ENCODE measurements around the gene DPH6. TPM values are rescaled to one million over a fixed set of nuclear protein-coding genes. Genes with fewer than 3 reads are reported as not detected.

DPH6 gene
- total RNA-seq, 1 donor from 2014 or later: 20.6 TPM

- Mint-ChIP-seq H3K4me3 (no peak overlapping the region), H3K9me3 (no peaks in the 10 kb centered on the region), H3K36me3 (no peaks in the 10 kb centered on the region), H3K27ac (peak overlapping the region; percentile 82), H3K27me3 (ENCODE audit: low read depth) (no peaks in the 10 kb centered on the region), H3K4me1 (peaks cover 47% of the 10 kb centered on the region)
- TF ChIP-seq CTCF (IDR thresholded peaks at IDR 0.05; ENCODE audit: unreplicated experiment): no peak
- no peak for DNase-seq (ENCODE audit: low spot score in 2 of 2, unreplicated experiment in 2 of 2)
Observed at GRCh38 chr15:35506272-35506870, 39.6 kb downstream of the DPH6 start.

- no peak for DNase-seq (ENCODE audit: low spot score in 2 of 2, unreplicated experiment in 2 of 2)
- Mint-ChIP-seq H3K27me3 (ENCODE audit: low read depth) (no peaks in the 10 kb centered on the region), H3K9me3 (no peaks in the 10 kb centered on the region), H3K36me3 (no peaks in the 10 kb centered on the region), H3K27ac (peak overlapping the region; percentile 89), H3K4me1 (peaks cover 43% of the 10 kb centered on the region), H3K4me3 (no peak overlapping the region)
- TF ChIP-seq CTCF (IDR thresholded peaks at IDR 0.05; ENCODE audit: unreplicated experiment): no peak
Observed at GRCh38 chr15:35505809-35506208, 40.2 kb downstream of the DPH6 start.

GRCh38 chr15:35505141-35505540, 40.8 kb downstream of the DPH6 start:
- Mint-ChIP-seq H3K9me3 (no peaks in the 10 kb centered on the region), H3K4me1 (peaks cover 43% of the 10 kb centered on the region), H3K27me3 (ENCODE audit: low read depth) (no peaks in the 10 kb centered on the region), H3K4me3 (no peak overlapping the region), H3K27ac (peak overlapping the region; percentile 89), H3K36me3 (no peaks in the 10 kb centered on the region)
- no peak for DNase-seq (ENCODE audit: low spot score in 2 of 2, unreplicated experiment in 2 of 2)
- no peak for TF ChIP-seq CTCF (IDR thresholded peaks at IDR 0.05; ENCODE audit: unreplicated experiment)

- no peak for DNase-seq (ENCODE audit: low spot score in 2 of 2, unreplicated experiment in 2 of 2)
- TF ChIP-seq CTCF (IDR thresholded peaks at IDR 0.05; ENCODE audit: unreplicated experiment): no peak
- H3K9me3 Mint-ChIP-seq: peaks cover 6% of the 10 kb centered on the region
- no peak overlapping the region for H3K27ac Mint-ChIP-seq
- no peaks in the 10 kb centered on the region for H3K36me3 Mint-ChIP-seq
- no peak overlapping the region for H3K4me3 Mint-ChIP-seq
- H3K4me1 Mint-ChIP-seq: peaks cover 7% of the 10 kb centered on the region
- H3K27me3 Mint-ChIP-seq (ENCODE audit: low read depth): no peaks in the 10 kb centered on the region
Observed at GRCh38 chr15:35499723-35500122, 46.2 kb downstream of the DPH6 start.

GRCh38 chr15:35496585-35496984, 49.4 kb downstream of the DPH6 start:
- Mint-ChIP-seq H3K36me3 (no peaks in the 10 kb centered on the region), H3K27ac (no peak overlapping the region), H3K27me3 (ENCODE audit: low read depth) (no peaks in the 10 kb centered on the region), H3K4me3 (no peak overlapping the region), H3K4me1 (no peaks in the 10 kb centered on the region), H3K9me3 (peaks cover 6% of the 10 kb centered on the region)
- no peak for TF ChIP-seq CTCF (IDR thresholded peaks at IDR 0.05; ENCODE audit: unreplicated experiment)
- no peak for DNase-seq (ENCODE audit: low spot score in 2 of 2, unreplicated experiment in 2 of 2)

GRCh38 chr15:35495080-35495479, 50.9 kb downstream of the DPH6 start:
- Mint-ChIP-seq H3K4me3 (no peak overlapping the region), H3K36me3 (peaks cover 3% of the 10 kb centered on the region), H3K27me3 (ENCODE audit: low read depth) (no peaks in the 10 kb centered on the region), H3K9me3 (peaks cover 6% of the 10 kb centered on the region), H3K27ac (no peak overlapping the region), H3K4me1 (peaks cover under 1% of the 10 kb centered on the region)
- no peak for DNase-seq (ENCODE audit: low spot score in 2 of 2, unreplicated experiment in 2 of 2)
- no peak for TF ChIP-seq CTCF (IDR thresholded peaks at IDR 0.05; ENCODE audit: unreplicated experiment)

All from mesothelial cell of epicardium (in vitro differentiated cells).